ENCODE results near the gene PMFBP1.

PMFBP1 gene

GRCh38 chr16:72210555-72210954 lies 38.6 kb upstream of the PMFBP1 start:
- H2BK5ac ChIP-seq (ENCODE audit: low read depth, low read length, poor library complexity, severe bottlenecking): no peak overlapping the region
- no peak overlapping the region for H3K14ac ChIP-seq (ENCODE audit: low read length in 2 of 2)
- no peak overlapping the region for H4K8ac ChIP-seq (ENCODE audit: low read length)
- H2BK15ac ChIP-seq (ENCODE audit: low read depth, poor library complexity, severe bottlenecking): no peak overlapping the region
- no peak overlapping the region for H3K4me2 ChIP-seq (ENCODE audit: low read length, poor library complexity, severe bottlenecking)
- H3K27ac ChIP-seq (ENCODE audit: low read length, poor library complexity, severe bottlenecking): no peak overlapping the region
- H2AK5ac ChIP-seq (ENCODE audit: low read length, severe bottlenecking): no peak overlapping the region
- no peak overlapping the region for H3K4ac ChIP-seq (ENCODE audit: low read depth in 1 of 2, low read length in 2 of 2)
- no peaks in the 10 kb centered on the region for H3K9me3 ChIP-seq (ENCODE audit: control insufficient read depth, low read length)
- H3K9ac ChIP-seq (ENCODE audit: low read length): no peak overlapping the region
- H3K4me1 ChIP-seq (ENCODE audit: control insufficient read depth, insufficient read depth, low read depth, low read length): no peaks in the 10 kb centered on the region
- 80% methylated on average over 3 of the region's 3 CpGs for WGBS
- no peak for DNase-seq
- no peak overlapping the region for H3K23ac ChIP-seq (ENCODE audit: low read length in 2 of 2)
- H4K91ac ChIP-seq (ENCODE audit: low read length): no peak overlapping the region
- no peaks in the 10 kb centered on the region for H3K79me1 ChIP-seq (replicated peaks; ENCODE audit: low read length, poor library complexity, severe bottlenecking)
- no peak overlapping the region for H3K18ac ChIP-seq (ENCODE audit: low read depth in 1 of 2, low read length in 2 of 2)
- H3K27me3 ChIP-seq (ENCODE audit: control insufficient read depth in 1 of 2, insufficient read depth in 1 of 2, low read length in 2 of 2): no peaks in the 10 kb centered on the region
- H2AFZ ChIP-seq (ENCODE audit: low read depth, low read length): no peak overlapping the region
- no peaks in the 10 kb centered on the region for H3K36me3 ChIP-seq (ENCODE audit: control insufficient read depth in 1 of 2, insufficient read depth in 2 of 2, low read depth in 1 of 2, low read length in 2 of 2)
- no peak overlapping the region for H2BK12ac ChIP-seq (ENCODE audit: low read length in 2 of 2)
- H2BK120ac ChIP-seq (ENCODE audit: low read depth, low read length): no peak overlapping the region
- no peak overlapping the region for H3K4me3 ChIP-seq (ENCODE audit: insufficient read depth in 1 of 2, low read depth in 1 of 2, low read length in 2 of 2)

GRCh38 chr16:72210072-72210471 lies 38.1 kb upstream of the PMFBP1 start:
- H3K23ac ChIP-seq (ENCODE audit: low read length in 2 of 2): no peak overlapping the region
- no peak overlapping the region for H2BK120ac ChIP-seq (ENCODE audit: low read depth, low read length)
- no peak overlapping the region for H3K4me3 ChIP-seq (ENCODE audit: insufficient read depth in 1 of 2, low read depth in 1 of 2, low read length in 2 of 2)
- no peak overlapping the region for H3K9ac ChIP-seq (ENCODE audit: low read length)
- no peaks in the 10 kb centered on the region for H3K79me1 ChIP-seq (replicated peaks; ENCODE audit: low read length, poor library complexity, severe bottlenecking)
- H3K4me1 ChIP-seq (ENCODE audit: control insufficient read depth, insufficient read depth, low read depth, low read length): no peaks in the 10 kb centered on the region
- H3K36me3 ChIP-seq (ENCODE audit: control insufficient read depth in 1 of 2, insufficient read depth in 2 of 2, low read depth in 1 of 2, low read length in 2 of 2): no peaks in the 10 kb centered on the region
- WGBS: 98% methylated on average over 3 of the region's 3 CpGs
- no peak for DNase-seq
- H3K27ac ChIP-seq (ENCODE audit: low read length, poor library complexity, severe bottlenecking): no peak overlapping the region
- no peak overlapping the region for H3K18ac ChIP-seq (ENCODE audit: low read depth in 1 of 2, low read length in 2 of 2)
- H3K9me3 ChIP-seq (ENCODE audit: control insufficient read depth, low read length): no peaks in the 10 kb centered on the region
- no peak overlapping the region for H2AFZ ChIP-seq (ENCODE audit: low read depth, low read length)
- no peak overlapping the region for H2BK15ac ChIP-seq (ENCODE audit: low read depth, poor library complexity, severe bottlenecking)
- no peak overlapping the region for H4K91ac ChIP-seq (ENCODE audit: low read length)
- H2BK12ac ChIP-seq (ENCODE audit: low read length in 2 of 2): no peak overlapping the region
- no peak overlapping the region for H3K4me2 ChIP-seq (ENCODE audit: low read length, poor library complexity, severe bottlenecking)
- no peak overlapping the region for H3K14ac ChIP-seq (ENCODE audit: low read length in 2 of 2)
- no peak overlapping the region for H3K4ac ChIP-seq (ENCODE audit: low read depth in 1 of 2, low read length in 2 of 2)
- H3K27me3 ChIP-seq (ENCODE audit: control insufficient read depth in 1 of 2, insufficient read depth in 1 of 2, low read length in 2 of 2): no peaks in the 10 kb centered on the region
- H2AK5ac ChIP-seq (ENCODE audit: low read length, severe bottlenecking): no peak overlapping the region
- H4K8ac ChIP-seq (ENCODE audit: low read length): no peak overlapping the region
- H2BK5ac ChIP-seq (ENCODE audit: low read depth, low read length, poor library complexity, severe bottlenecking): no peak overlapping the region

- DNase-seq: no peak
- no peak overlapping the region for H3K14ac ChIP-seq (ENCODE audit: low read length in 2 of 2)
- peaks cover 4% of the 10 kb centered on the region for H3K4me1 ChIP-seq (ENCODE audit: control insufficient read depth, insufficient read depth, low read depth, low read length)
- no peaks in the 10 kb centered on the region for H3K27me3 ChIP-seq (ENCODE audit: control insufficient read depth in 1 of 2, insufficient read depth in 1 of 2, low read length in 2 of 2)
- no peak overlapping the region for H3K9ac ChIP-seq (ENCODE audit: low read length)
- H3K27ac ChIP-seq (ENCODE audit: low read length, poor library complexity, severe bottlenecking): no peak overlapping the region
- no peak overlapping the region for H2AK5ac ChIP-seq (ENCODE audit: low read length, severe bottlenecking)
- H3K9me3 ChIP-seq (ENCODE audit: control insufficient read depth, low read length): no peaks in the 10 kb centered on the region
- H2BK15ac ChIP-seq (ENCODE audit: low read depth, poor library complexity, severe bottlenecking): no peak overlapping the region
- H2AFZ ChIP-seq (ENCODE audit: low read depth, low read length): no peak overlapping the region
- H2BK120ac ChIP-seq (ENCODE audit: low read depth, low read length): no peak overlapping the region
- H4K8ac ChIP-seq (ENCODE audit: low read length): no peak overlapping the region
- WGBS: 70% methylated on average over 2 of the region's 3 CpGs
- H3K18ac ChIP-seq (ENCODE audit: low read depth in 1 of 2, low read length in 2 of 2): no peak overlapping the region
- H3K36me3 ChIP-seq (ENCODE audit: control insufficient read depth in 1 of 2, insufficient read depth in 2 of 2, low read depth in 1 of 2, low read length in 2 of 2): no peaks in the 10 kb centered on the region
- no peak overlapping the region for H3K4me2 ChIP-seq (ENCODE audit: low read length, poor library complexity, severe bottlenecking)
- H2BK5ac ChIP-seq (ENCODE audit: low read depth, low read length, poor library complexity, severe bottlenecking): no peak overlapping the region
- no peak overlapping the region for H4K91ac ChIP-seq (ENCODE audit: low read length)
- H2BK12ac ChIP-seq (ENCODE audit: low read length in 2 of 2): no peak overlapping the region
- H3K79me1 ChIP-seq (replicated peaks; ENCODE audit: low read length, poor library complexity, severe bottlenecking): no peaks in the 10 kb centered on the region
- H3K23ac ChIP-seq (ENCODE audit: low read length in 2 of 2): no peak overlapping the region
- H3K4ac ChIP-seq (ENCODE audit: low read depth in 1 of 2, low read length in 2 of 2): no peak overlapping the region
- H3K4me3 ChIP-seq (ENCODE audit: insufficient read depth in 1 of 2, low read depth in 1 of 2, low read length in 2 of 2): no peak overlapping the region
Measured at GRCh38 chr16:72206299-72206698, 34.3 kb upstream of the PMFBP1 start.

- Histone ChIP-seq H3K14ac (ENCODE audit: low read length in 2 of 2) (no peak overlapping the region), H2AK5ac (ENCODE audit: low read length, severe bottlenecking) (no peak overlapping the region), H3K79me1 (replicated peaks; ENCODE audit: low read length, poor library complexity, severe bottlenecking) (no peaks in the 10 kb centered on the region), H3K18ac (ENCODE audit: low read depth in 1 of 2, low read length in 2 of 2) (peak overlapping the region in 1 of 2 experiments; percentile 18), H2BK15ac (ENCODE audit: low read depth, poor library complexity, severe bottlenecking) (no peak overlapping the region), H3K9ac (ENCODE audit: low read length) (no peak overlapping the region), H3K4ac (ENCODE audit: low read depth in 1 of 2, low read length in 2 of 2) (no peak overlapping the region), H4K91ac (ENCODE audit: low read length) (no peak overlapping the region), H2BK5ac (ENCODE audit: low read depth, low read length, poor library complexity, severe bottlenecking) (no peak overlapping the region), H3K36me3 (ENCODE audit: control insufficient read depth in 1 of 2, insufficient read depth in 2 of 2, low read depth in 1 of 2, low read length in 2 of 2) (no peaks in the 10 kb centered on the region), H3K4me3 (ENCODE audit: insufficient read depth in 1 of 2, low read depth in 1 of 2, low read length in 2 of 2) (no peak overlapping the region), H3K9me3 (ENCODE audit: control insufficient read depth, low read length) (no peaks in the 10 kb centered on the region), H3K23ac (ENCODE audit: low read length in 2 of 2) (no peak overlapping the region), H3K27me3 (ENCODE audit: control insufficient read depth in 1 of 2, insufficient read depth in 1 of 2, low read length in 2 of 2) (no peaks in the 10 kb centered on the region), H4K8ac (ENCODE audit: low read length) (no peak overlapping the region), H3K27ac (ENCODE audit: low read length, poor library complexity, severe bottlenecking) (no peak overlapping the region), H3K4me2 (ENCODE audit: low read length, poor library complexity, severe bottlenecking) (no peak overlapping the region), H3K4me1 (ENCODE audit: control insufficient read depth, insufficient read depth, low read depth, low read length) (peaks cover 4% of the 10 kb centered on the region), H2AFZ (ENCODE audit: low read depth, low read length) (no peak overlapping the region), H2BK120ac (ENCODE audit: low read depth, low read length) (no peak overlapping the region), H2BK12ac (ENCODE audit: low read length in 2 of 2) (peak overlapping the region in 1 of 2 experiments; percentile 9)
- DNase-seq: peak; percentile 32
- WGBS: 24% methylated on average over 6 of the region's 6 CpGs
Measured at GRCh38 chr16:72203401-72203800, 31.4 kb upstream of the PMFBP1 start.

Data from mesenchymal stem cell (in vitro differentiated cells and primary cell).